IMR-90 (cell line): ENCODE measurements around the gene GAMT.

ENCODE experiments used
- BHLHE40 ChIP-seq: fragments of 150-350 bp; IDR thresholded peaks from 2 replicates; pipeline ENCODE4 v1.6.1; 2016; ENCODE audit warnings: mild to moderate bottlenecking, low read depth, low read length
- CEBPB ChIP-seq: IDR thresholded peaks from 2 replicates; pipeline ENCODE4 v1.6.1; 2012; ENCODE audit warnings: low read depth, low read length, improper control_type of control experiment
- CTCF ChIP-seq: conservative IDR thresholded peaks from 2 replicates; pipeline ENCODE4 v1.5.1; 2012; ENCODE audit warnings: mild to moderate bottlenecking, low read depth, low read length, improper control_type of control experiment
- MAFK ChIP-seq: IDR thresholded peaks from 2 replicates; pipeline ENCODE4 v1.6.1; 2012; ENCODE audit warnings: low read depth, low read length, improper control_type of control experiment
- MXI1 ChIP-seq: IDR thresholded peaks from 2 replicates; pipeline ENCODE4 v1.6.1; 2012; ENCODE audit warnings: low read depth, mild to moderate bottlenecking, low read length, moderate library complexity, borderline replicate concordance
- POLR2A ChIP-seq: IDR thresholded peaks from 2 replicates; pipeline ENCODE4 v1.6.1; 2012; ENCODE audit warnings: mild to moderate bottlenecking, low read depth, low read length
- RAD21 ChIP-seq: IDR thresholded peaks from 2 replicates; pipeline ENCODE4 v1.6.1; 2012; ENCODE audit warnings: low read length, improper control_type of control experiment
- RCOR1 ChIP-seq: IDR thresholded peaks from 2 replicates; pipeline ENCODE4 v1.6.1; 2012; ENCODE audit warnings: mild to moderate bottlenecking, low read length, improper control_type of control experiment; ENCODE audit not compliant: insufficient replicate concordance
- RFX5 ChIP-seq: IDR thresholded peaks from 2 replicates; pipeline ENCODE4 v1.8.0; 2012; ENCODE audit warnings: low read depth, mild to moderate bottlenecking, low read length, moderate library complexity
- SMC3 ChIP-seq: fragments of 150-350 bp; IDR thresholded peaks from 2 replicates; pipeline ENCODE4 v1.6.1; 2016; ENCODE audit warnings: low read depth, mild to moderate bottlenecking, antibody characterized with exemption, low read length, moderate library complexity

GRCh38 chr19:1387684-1388636 lies 13.4 kb downstream of the GAMT start:
- no peak for TF ChIP-seq POLR2A
- no peak for TF ChIP-seq CTCF
- TF ChIP-seq RCOR1 = no peak
- TF ChIP-seq RAD21 = no peak
- TF ChIP-seq RFX5 = no peak
- no peak for TF ChIP-seq CEBPB
- TF ChIP-seq BHLHE40 = no peak
- TF ChIP-seq MAFK = no peak
- TF ChIP-seq MXI1 = no peak
- TF ChIP-seq SMC3 = no peak
